ENCODE measurements around the gene PCSK1. TPM values are rescaled to one million over a fixed set of nuclear protein-coding genes. Genes with fewer than 3 reads are reported as not detected.
"Not testable (repeated sequence)": the region's sequence is repeated elsewhere in the genome, so short reads cannot be mapped to it uniquely, and the experiment has no call there.

PCSK1 gene
- polyA plus RNA-seq, 3 donors, result 1.1 to 5.1 TPM; not detected in 1

- WGBS, 3 donors, result 70 to 90% (median 74%) methylated on average over 1 of the region's 1 CpG
- H3K27ac ChIP-seq (ENCODE audit: low read depth, low read length), result no peak overlapping the region
These were observed 47.5 kb downstream of the PCSK1 start for GRCh38 chr5:96385538-96385937.

- 65 to 80% (median 72%) methylated on average over 3 of the region's 3 CpGs for WGBS, 3 donors
- no peak overlapping the region for H3K27ac ChIP-seq (ENCODE audit: low read depth, low read length)
These were observed 48.7 kb downstream of the PCSK1 start for GRCh38 chr5:96384353-96384752.

GRCh38 chr5:96381526-96381925, 51.5 kb downstream of the PCSK1 start:
- WGBS, 3 donors, result 66 to 71% (median 69%) methylated on average over 5 of the region's 5 CpGs
- no peak overlapping the region for H3K27ac ChIP-seq (ENCODE audit: low read depth, low read length)

- H3K27ac ChIP-seq (ENCODE audit: low read depth, low read length), result no peak overlapping the region
- WGBS, 3 donors, result 86 to 93% (median 91%) methylated on average over 5 of the region's 5 CpGs
These were observed 53.2 kb downstream of the PCSK1 start for GRCh38 chr5:96379896-96380295.

- H3K27ac ChIP-seq (ENCODE audit: low read depth, low read length), result no peak overlapping the region
These were observed 55.5 kb downstream of the PCSK1 start for GRCh38 chr5:96377597-96377996.

GRCh38 chr5:96377167-96377566, 55.9 kb downstream of the PCSK1 start:
- WGBS, 3 donors, result 46 to 48% (median 46%) methylated on average over 2 of the region's 2 CpGs

GRCh38 chr5:96374653-96375052, 58.4 kb downstream of the PCSK1 start:
- H3K27ac ChIP-seq (ENCODE audit: low read depth, low read length), result no peak overlapping the region
- WGBS, 3 donors, result 88 to 91% (median 88%) methylated on average over 5 of the region's 5 CpGs

More at GRCh38 chr5:96377167-96377566, 55.9 kb downstream of the PCSK1 start:
- no peak overlapping the region for H3K27ac ChIP-seq (ENCODE audit: low read depth, low read length)

- H3K27ac ChIP-seq (ENCODE audit: low read depth, low read length), result no peak overlapping the region
- WGBS, 3 donors, result 80 to 89% (median 89%) methylated on average over 4 of the region's 4 CpGs
These were observed 59.7 kb downstream of the PCSK1 start for GRCh38 chr5:96373381-96373733.

GRCh38 chr5:96372726-96373380, 60.2 kb downstream of the PCSK1 start:
- 79 to 100% (median 91%) methylated on average over 2 of the region's 2 CpGs for WGBS, 3 donors
- H3K27ac ChIP-seq (ENCODE audit: low read depth, low read length), result no peak overlapping the region

GRCh38 chr5:96370976-96371375, 62.1 kb downstream of the PCSK1 start:
- 71 to 90% (median 72%) methylated on average over 2 of the region's 2 CpGs for WGBS, 3 donors
- H3K27ac ChIP-seq (ENCODE audit: low read depth, low read length), result no peak overlapping the region

- 91 to 93% (median 91%) methylated on average over 8 of the region's 8 CpGs for WGBS, 3 donors
These were observed 65.7 kb downstream of the PCSK1 start for GRCh38 chr5:96367337-96367736.

GRCh38 chr5:96354237-96354636, 78.8 kb downstream of the PCSK1 start:
- no peak overlapping the region for H3K27ac ChIP-seq (ENCODE audit: low read depth, low read length)
- 93 to 98% (median 94%) methylated on average over 2 of the region's 2 CpGs for WGBS, 3 donors

More at GRCh38 chr5:96367337-96367736, 65.7 kb downstream of the PCSK1 start:
- H3K27ac ChIP-seq (ENCODE audit: low read depth, low read length), result not testable (repeated sequence)

- H3K27ac ChIP-seq (ENCODE audit: low read depth, low read length), result no peak overlapping the region
- WGBS, 3 donors, result 63 to 79% (median 72%) methylated on average over 1 of the region's 1 CpG
These were observed 79.8 kb downstream of the PCSK1 start for GRCh38 chr5:96353220-96353619.

GRCh38 chr5:96350678-96351077, 82.4 kb downstream of the PCSK1 start:
- 48 to 70% (median 49%) methylated on average over 2 of the region's 2 CpGs for WGBS, 3 donors
- H3K27ac ChIP-seq (ENCODE audit: low read depth, low read length), result no peak overlapping the region

GRCh38 chr5:96348536-96348935, 84.5 kb downstream of the PCSK1 start:
- H3K27ac ChIP-seq (ENCODE audit: low read depth, low read length), result no peak overlapping the region
- WGBS, 3 donors, result 68 to 96% (median 83%) methylated on average over 1 of the region's 1 CpG

GRCh38 chr5:96347502-96348292, 85.4 kb downstream of the PCSK1 start:
- WGBS, 3 donors, result 79 to 85% (median 83%) methylated on average over 4 of the region's 4 CpGs

GRCh38 chr5:96344678-96345577, 88.1 kb downstream of the PCSK1 start:
- WGBS, 3 donors, result 32 to 39% (median 36%) methylated on average over 6 of the region's 6 CpGs
- no peak overlapping the region for H3K27ac ChIP-seq (ENCODE audit: low read depth, low read length)

More at GRCh38 chr5:96347502-96348292, 85.4 kb downstream of the PCSK1 start:
- H3K27ac ChIP-seq (ENCODE audit: low read depth, low read length), result no peak overlapping the region

- H3K27ac ChIP-seq (ENCODE audit: low read depth, low read length), result no peak overlapping the region
These were observed 90.0 kb downstream of the PCSK1 start for GRCh38 chr5:96343094-96343493.

GRCh38 chr5:96342581-96342980, 90.5 kb downstream of the PCSK1 start:
- 70 to 92% (median 74%) methylated on average over 4 of the region's 4 CpGs for WGBS, 3 donors
- no peak overlapping the region for H3K27ac ChIP-seq (ENCODE audit: low read depth, low read length)

All from adipose tissue (tissue), 3 donors.